ENCODE data around the gene CACNA1C.

The CACNA1C gene

GRCh38 chr12:2052826-2053678 lies at the start of gene CACNA1C:
Gene CACNA1C, plus strand, starts transcription at chr12:2052987. Its CDS starts 576 bp downstream, at chr12:2053563.
- DNase-seq: peak; percentile 40

GRCh38 chr12:2003676-2004112 lies 49.1 kb upstream of the CACNA1C start:
- DNase-seq: peak; percentile 74

GRCh38 chr12:2004113-2004929 lies 48.5 kb upstream of the CACNA1C start, which contains the start of gene DCP1B:
Gene DCP1B, minus strand, starts transcription at chr12:2004457. Its CDS starts 26 bp downstream, at chr12:2004431.
- peak; percentile 95 for DNase-seq

GRCh38 chr12:2008677-2009076 lies 44.1 kb upstream of the CACNA1C start:
- DNase-seq: no peak

GRCh38 chr12:2009623-2010022 lies 43.2 kb upstream of the CACNA1C start:
- DNase-seq: no peak

GRCh38 chr12:2011643-2012607 lies 40.9 kb upstream of the CACNA1C start:
- no peak for DNase-seq

- DNase-seq: no peak
These were observed 39.7 kb upstream of the CACNA1C start for GRCh38 chr12:2013086-2013485.

- no peak for DNase-seq
These were observed 39.1 kb upstream of the CACNA1C start for GRCh38 chr12:2013527-2014223.

- no peak for DNase-seq
These were observed 38.6 kb upstream of the CACNA1C start for GRCh38 chr12:2014231-2014630.

- DNase-seq: no peak
These were observed 35.8 kb upstream of the CACNA1C start for GRCh38 chr12:2016862-2017545.

- DNase-seq: no peak
These were observed 35.0 kb upstream of the CACNA1C start for GRCh38 chr12:2017546-2018337.

GRCh38 chr12:2018391-2018790 lies 34.4 kb upstream of the CACNA1C start:
- DNase-seq: no peak

- DNase-seq: no peak
These were observed 33.7 kb upstream of the CACNA1C start for GRCh38 chr12:2019126-2019525.

GRCh38 chr12:2020511-2020910 lies 32.3 kb upstream of the CACNA1C start:
- no peak for DNase-seq

GRCh38 chr12:2023365-2023764 lies 29.4 kb upstream of the CACNA1C start:
- DNase-seq: no peak

- DNase-seq: no peak
These were observed 25.4 kb upstream of the CACNA1C start for GRCh38 chr12:2027351-2027750.

GRCh38 chr12:2029851-2030250 lies 22.9 kb upstream of the CACNA1C start:
- DNase-seq: no peak

- no peak for DNase-seq
These were observed 20.3 kb upstream of the CACNA1C start for GRCh38 chr12:2032506-2032905.

GRCh38 chr12:2034633-2035430 lies 18.0 kb upstream of the CACNA1C start:
- DNase-seq: peak; percentile 82

Measured in NCI-H146 (cell line).